GM19193 (cell line): Measurements from ENCODE around the gene AGBL1.

Source experiments
- POLR2A ChIP-seq: IDR thresholded peaks from 4 replicates; pipeline ENCODE4 v1.6.1; 2011; ENCODE audit not compliant: insufficient read depth, insufficient read length; ENCODE audit errors: extremely low read depth

Gene AGBL1

DNA sequence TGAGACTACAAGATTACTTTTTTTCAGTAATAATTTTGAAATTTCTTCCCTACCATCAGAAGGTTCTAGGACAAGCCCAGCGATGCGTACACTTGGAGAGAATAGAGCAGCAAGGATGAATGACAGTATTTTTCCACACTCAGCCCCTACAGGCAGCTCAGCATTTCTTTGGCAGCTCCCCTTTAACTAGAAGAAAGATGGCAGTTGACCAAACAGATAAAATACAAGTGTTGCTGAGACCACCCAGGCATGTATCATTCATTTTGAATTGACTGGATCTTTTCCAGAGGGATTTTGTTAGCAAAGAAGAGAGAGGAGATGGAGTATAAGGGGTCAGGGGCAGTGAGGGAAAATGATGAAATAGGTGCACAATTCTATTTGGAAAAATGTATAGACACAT, 761.3 kb downstream of the AGBL1 start:
- no peak for TF ChIP-seq POLR2A

DNA sequence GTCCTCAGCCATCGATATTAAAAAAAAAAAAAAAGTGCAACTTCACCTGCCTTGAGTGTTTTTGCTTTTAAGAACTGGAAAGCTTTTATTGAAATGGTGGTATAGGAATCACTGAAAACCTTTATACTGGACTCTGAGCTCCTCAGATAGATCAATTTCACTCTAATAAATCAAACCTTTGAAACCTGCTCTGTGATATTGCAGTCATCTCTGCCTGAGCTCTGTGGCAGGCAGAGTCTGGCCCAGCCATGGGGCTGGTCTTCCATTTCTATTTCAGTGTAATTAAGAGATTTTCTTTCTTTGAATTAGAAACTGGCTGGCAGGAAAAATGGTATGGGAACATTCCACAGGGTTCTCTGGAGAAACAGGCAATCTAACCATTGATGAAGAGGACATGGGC, 762.5 kb downstream of the AGBL1 start:
- TF ChIP-seq POLR2A, result no peak

DNA sequence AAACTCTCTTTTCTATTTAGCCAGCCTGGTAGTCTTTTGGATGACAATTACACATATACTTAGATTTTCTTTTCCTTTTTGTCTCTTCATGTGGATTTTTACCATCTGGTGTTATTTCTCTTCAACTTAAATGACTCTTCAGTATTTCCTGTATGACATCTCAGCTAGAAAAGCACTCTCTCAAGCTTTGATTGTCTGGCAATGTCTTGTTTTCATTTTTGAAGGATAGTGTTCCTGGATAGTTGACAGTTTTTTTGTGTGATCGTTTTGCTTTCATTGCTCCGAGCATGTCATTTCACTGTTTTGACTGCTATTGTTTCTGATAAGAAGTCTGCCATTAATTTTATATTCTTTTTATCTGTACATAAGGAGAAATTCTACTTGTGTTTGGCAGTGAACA, 766.4 kb downstream of the AGBL1 start:
- no peak for TF ChIP-seq POLR2A

DNA sequence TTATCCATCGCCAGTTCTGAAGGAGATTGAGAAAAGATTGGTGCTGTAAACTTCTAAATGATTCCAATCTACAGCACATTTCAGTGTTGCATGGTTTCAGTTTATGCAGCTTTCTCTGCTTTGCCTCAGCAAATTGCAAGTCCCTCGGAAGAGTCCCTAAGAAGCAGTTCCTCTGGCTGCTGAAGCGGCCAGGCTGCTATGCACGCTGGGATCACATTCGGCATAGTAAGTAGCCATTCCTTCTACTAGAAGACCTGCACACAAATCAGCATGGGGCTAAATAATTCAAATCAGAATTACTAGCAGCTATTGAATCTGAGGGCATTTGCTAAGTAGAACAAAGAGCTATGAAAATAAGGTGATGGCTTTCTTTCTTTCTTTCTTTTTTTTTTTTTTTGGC, 769.5 kb downstream of the AGBL1 start:
- TF ChIP-seq POLR2A, result no peak

DNA sequence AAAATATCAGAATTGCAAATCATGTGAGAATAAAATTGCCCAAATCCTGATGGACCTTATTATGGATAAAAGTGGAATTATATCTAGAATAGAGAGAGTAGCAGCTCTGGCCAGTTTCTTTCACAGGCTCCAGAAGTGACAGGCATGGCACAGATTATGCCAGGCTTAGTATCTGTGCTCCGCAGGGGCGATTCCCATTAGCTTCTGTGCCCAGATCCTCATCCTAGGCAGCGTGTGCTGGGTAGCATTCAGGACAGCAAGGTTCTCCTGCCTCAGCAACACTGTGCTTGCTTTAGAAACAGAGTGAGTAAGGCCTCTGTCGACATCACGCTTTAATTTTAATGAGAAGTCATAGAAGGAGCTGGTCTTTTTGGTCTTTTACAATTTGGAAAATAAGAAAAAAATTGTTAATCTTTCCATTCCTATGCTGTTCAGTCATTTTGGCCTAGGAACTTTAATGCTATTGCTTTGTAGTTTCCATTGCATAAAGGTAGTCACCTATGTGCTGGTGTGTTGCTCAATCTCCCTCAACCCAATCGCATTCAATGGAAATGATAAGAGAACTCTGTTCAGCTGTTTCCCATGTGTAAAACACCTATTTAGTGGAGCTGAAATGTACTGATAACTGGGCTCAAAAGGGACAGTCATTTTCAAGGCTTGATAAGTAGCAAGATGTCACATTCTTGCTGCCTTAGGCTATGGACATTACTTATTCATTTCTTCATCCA, 770.1 kb downstream of the AGBL1 start:
- TF ChIP-seq POLR2A, result no peak

DNA sequence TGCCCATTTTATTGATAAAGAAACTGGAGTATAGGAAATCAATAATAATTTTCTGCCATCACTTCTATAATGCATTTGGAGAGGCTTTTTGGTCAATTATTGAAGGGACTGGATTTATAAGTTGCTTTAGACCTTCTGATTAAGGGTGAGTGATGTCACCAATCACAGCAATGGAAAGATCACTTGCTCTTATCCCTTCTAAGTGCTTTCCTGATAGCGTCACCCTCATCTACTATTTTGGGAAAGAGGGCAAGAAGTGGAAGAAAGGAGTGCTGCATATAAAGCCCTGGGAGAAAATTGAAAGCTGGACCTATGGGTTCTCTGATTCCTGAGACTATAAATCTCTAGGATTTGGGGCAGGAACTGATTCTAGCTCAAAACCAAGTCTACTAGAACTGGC, 771.3 kb downstream of the AGBL1 start:
- TF ChIP-seq POLR2A, result no peak

DNA sequence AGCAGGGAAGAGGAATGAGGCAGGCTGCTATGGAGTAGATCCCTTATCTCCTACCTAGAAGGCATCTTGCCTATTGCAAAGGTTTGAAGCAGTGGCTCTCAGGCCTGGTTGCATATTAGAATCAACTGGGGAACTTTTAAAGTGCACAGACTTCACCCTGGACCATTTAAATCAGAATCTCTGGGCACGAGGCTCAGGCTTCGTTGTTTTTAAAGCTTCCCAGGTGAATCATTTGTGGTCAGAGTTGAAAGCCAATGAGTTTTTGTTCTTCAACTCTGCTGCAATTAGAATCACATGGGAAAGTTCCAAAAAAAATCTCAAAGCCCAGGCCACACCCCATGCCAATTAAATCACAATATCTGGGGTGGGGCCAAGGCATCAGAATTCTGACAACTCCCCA, 773.1 kb downstream of the AGBL1 start:
- TF ChIP-seq POLR2A, result no peak

DNA sequence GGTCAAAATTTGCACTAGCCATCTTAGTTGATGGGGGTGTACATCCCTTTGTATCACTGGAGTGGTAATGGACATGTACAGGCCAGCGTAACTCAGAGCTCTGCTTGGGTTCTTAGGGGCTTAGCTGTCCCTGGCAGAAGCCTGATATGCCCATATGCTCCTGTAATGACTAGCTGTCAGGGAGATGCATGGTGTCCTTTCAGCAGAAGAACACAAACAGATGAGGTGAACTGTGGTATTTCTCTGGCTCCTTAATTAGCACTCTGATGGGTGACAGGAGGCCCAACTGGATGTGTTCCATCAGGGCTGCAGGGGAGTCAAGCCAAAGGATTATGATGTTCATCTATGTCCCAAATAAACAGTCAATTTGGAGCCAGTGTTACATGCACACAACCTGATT, 774.5 kb downstream of the AGBL1 start:
- no peak for TF ChIP-seq POLR2A

DNA sequence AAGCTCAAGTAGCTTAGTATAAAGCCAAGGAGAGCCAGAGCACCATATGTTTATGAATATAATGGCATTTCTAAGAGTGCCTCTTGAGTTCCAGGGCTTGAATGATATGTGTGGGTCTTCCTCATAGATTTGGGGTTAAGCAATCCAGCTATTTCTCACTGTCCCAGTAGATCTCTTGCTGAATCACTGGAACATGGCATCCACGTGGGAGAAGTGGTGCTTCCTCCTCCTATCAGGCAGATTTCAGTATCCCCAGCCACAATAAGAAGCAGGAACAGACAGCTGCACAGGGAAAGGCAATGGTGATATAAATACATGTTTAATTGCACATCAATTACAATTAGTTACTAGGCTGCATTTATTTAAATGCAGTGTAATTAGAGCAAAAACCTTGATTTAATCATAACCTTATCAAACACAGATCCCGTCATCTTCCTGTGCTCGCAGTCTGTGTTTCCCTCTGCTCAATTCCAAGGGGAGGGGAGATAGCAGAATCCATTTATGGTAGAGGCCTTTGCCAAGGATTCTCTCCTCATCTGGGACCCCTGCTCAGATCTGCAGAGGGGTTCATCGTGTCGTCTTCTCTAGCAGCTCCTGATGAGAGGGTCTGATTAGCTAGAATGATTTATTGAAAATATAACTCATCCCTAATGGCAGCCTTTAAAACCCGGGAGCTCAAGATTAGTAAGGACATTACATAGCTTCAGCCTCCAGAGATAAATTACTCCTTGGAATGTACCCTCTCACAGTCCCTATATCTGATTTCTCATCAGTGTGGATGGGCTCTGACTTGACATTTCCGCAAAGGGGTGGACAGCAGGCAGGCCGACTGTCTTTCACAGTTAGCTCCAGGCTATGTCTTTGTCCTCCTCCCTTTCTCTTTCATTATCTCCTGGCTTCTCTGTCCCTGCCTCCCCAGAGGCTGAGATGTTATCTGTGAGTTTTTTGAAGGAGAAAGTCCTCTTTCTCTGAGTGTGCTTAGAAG, 775.9 kb downstream of the AGBL1 start:
- TF ChIP-seq POLR2A, result no peak

DNA sequence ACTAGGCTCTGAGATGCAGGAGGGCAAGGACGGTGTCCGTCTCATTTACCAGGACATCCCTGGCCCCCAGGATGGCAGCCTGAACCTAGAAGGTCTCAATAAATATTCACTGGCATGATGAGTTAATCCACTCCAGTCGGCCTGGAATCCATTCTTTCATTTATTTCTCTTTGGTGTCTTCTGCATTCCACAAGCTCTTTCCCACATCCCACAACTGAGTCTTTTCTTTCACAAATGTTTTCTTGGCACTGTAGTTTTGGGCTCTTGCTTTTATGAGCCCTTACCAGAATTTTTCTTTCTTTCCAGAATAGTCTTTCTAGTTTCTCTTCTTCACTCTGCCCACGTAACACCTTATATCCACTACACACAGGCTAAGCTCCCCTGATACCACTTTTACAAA, 778.0 kb downstream of the AGBL1 start:
- TF ChIP-seq POLR2A, result no peak

DNA sequence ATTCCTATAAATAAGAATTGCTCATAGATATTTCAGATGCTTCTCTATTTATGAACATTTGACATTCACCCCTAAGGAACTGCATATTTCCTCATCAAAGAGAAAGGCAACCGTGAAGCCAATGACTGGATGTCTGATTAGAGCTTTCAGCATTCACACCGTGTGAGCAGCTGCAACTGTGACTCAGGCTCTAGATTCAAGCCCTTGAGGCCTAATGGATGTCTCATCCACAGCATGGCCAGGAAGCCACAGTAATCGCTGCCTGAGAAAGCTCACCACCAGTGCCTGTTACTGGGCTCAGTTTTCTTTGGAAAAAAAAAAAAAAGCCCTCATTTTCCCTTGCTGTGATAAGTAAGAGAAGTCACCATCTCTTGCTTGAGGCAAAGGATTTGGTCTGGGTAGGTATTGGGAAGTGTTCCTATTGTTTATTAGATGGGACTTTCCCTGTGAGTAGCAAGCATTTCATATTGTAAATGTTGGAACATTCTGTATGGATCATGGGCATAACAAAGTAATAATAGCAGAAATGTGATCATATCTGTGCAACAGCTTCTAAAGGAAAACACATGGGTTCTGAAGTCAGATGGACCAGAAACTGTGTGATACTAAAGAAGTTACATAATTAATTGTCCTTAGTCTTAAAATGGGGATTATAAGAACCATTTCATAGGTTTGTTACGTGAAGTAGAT, 783.7 kb downstream of the AGBL1 start:
- TF ChIP-seq POLR2A, result no peak

DNA sequence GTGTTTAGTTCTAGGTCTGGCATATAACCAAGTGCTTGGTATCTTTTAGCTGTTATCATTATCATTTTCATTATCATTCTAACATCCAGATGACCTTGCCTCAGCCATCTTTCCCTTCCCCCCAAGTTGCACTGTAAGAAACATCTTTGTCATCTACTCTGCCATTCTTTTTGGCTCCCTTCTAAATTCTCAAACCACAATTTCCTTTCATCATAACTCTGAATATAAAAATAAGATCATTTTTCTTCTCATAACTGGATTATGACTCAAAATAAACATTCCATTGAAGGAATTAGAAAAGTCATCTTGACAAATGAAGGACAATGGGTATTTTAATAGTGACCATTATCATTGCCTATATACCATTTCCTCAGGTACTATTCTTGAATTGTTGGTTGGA, 786.2 kb downstream of the AGBL1 start:
- TF ChIP-seq POLR2A, result no peak

DNA sequence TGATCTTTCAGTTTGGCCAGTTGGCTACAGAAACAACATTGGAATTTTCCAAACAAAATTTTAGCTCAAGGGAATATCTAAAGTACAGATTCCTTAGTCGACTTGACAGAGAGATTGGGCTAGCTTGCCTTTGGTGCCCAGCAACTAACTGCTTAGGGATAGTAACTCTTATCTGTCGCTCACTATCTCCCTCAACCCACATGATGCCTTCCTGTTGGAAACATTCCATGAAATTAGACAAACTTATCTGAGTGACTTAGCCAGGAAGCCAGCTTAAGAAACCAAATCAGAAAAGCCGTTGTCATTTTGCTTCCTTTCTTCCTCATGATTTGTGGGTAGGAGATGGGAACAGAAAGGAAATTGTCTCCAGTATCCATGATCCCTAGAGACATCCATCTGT, 791.2 kb downstream of the AGBL1 start:
- TF ChIP-seq POLR2A, result no peak

DNA sequence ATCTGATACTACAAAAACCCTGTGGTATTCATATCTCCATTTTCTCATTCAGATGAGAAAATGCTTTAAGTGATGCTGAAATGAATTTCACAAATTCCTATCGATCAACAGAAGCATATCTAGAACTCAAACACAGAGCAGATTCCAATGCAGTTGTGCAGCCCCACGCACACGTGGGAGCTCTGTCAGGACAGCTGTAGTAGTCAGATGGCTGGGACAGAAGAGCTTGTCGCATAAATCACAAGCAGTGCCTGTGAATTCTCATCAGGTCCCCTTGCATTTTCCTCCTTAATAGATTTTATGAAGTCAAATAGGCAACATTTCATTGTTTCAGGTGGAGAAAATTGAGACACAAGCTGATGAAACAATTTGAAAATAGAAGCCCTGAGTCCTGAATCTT, 792.3 kb downstream of the AGBL1 start:
- TF ChIP-seq POLR2A, result no peak

DNA sequence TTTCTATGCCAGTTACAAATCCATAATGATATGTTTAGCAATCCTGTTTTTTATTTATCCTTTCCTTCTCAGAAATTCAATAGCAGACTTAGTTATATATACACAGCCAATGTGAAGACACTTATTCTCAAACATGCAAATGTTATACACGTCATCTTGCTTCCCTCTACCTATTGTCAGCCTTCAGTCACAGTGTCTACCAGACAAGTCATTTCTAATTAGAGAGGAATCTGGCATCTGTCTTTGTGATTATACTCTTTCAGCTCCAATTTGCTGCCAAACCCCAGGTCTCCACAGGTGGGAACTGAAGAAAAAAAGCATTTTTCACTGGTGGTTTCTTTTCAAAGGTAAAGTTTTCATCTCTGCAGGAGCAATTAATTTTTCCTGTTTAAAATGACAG, 793.1 kb downstream of the AGBL1 start:
- TF ChIP-seq POLR2A, result no peak
